Uterus (tissue), 2 donors: Measurements from ENCODE around the gene CADPS2.

Experiments used
- CTCF ChIP-seq, 4 experiments: fragments of 200-600 bp in 2 of 4; fragments of 450-650 bp in 2 of 4; sonication (generic) in 2 of 4; IDR thresholded peaks; one replicate each; pipeline ENCODE4 v1.5.1; 2016 to 2019; ENCODE audit warnings: antibody characterized with exemption in 4 of 4, mild to moderate bottlenecking in 2 of 4, moderate library complexity in 1 of 4
- POLR2A ChIP-seq, 2 donors: fragments of 450-650 bp; IDR thresholded peaks; one replicate each; pipeline ENCODE4 v1.6.1; 2016; ENCODE audit warnings: antibody characterized with exemption in 2 of 2, mild to moderate bottlenecking in 1 of 2, moderate library complexity in 1 of 2

- TF ChIP-seq POLR2A (IDR thresholded peaks at IDR 0.05) (no peak), CTCF (IDR thresholded peaks at IDR 0.05) (no peak)
Measured at GRCh38 chr7:122694697-122695096, 191.6 kb downstream of the CADPS2 start.
